Neutrophil (primary cell): ENCODE results near the gene NAA80.
A peak's percentile ranks its signal among the peaks of the same experiment; 100 is the strongest.

Experiments
- H3K27ac ChIP-seq: fragments of 200-600 bp; sonication (generic); 2 replicates; pipeline ENCODE4 v1.5.1; 2016; ENCODE audit warnings: mild to moderate bottlenecking, moderate library complexity
- H3K27me3 ChIP-seq: fragments of 200-600 bp; sonication (generic); 2 replicates; pipeline ENCODE4 v1.6.0; 2016; ENCODE audit warnings: mild to moderate bottlenecking
- H3K36me3 ChIP-seq: fragments of 200-600 bp; sonication (generic); 2 replicates; pipeline ENCODE4 v1.5.1; 2017
- H3K4me1 ChIP-seq, 2 experiments: fragments of 200-600 bp in 1 of 2; sonication (generic) in 1 of 2; 1 replicate in 1 of 2; 2 replicates in 1 of 2; pipeline versions ENCODE4 v1.5.1 to v1.6.1; 2013 to 2016; ENCODE audit warnings: low read depth in 1 of 2, low read length in 1 of 2, mild to moderate bottlenecking in 1 of 2, moderate library complexity in 1 of 2; ENCODE audit not compliant: control insufficient read depth in 1 of 2, insufficient read depth in 1 of 2
- H3K4me3 ChIP-seq, 2 experiments: fragments of 200-600 bp in 1 of 2; sonication (generic) in 1 of 2; 1 replicate in 1 of 2; 2 replicates in 1 of 2; pipeline ENCODE4 v1.5.1; 2013 to 2016; ENCODE audit warnings: low read depth in 1 of 2, low read length in 1 of 2, mild to moderate bottlenecking in 1 of 2, moderate library complexity in 1 of 2
- H3K9me3 ChIP-seq: fragments of 200-600 bp; sonication (generic); 2 replicates; pipeline ENCODE4 v1.5.1; 2016
- TF ChIP-seq, protein P1 (sequence below): fragments of 200-600 bp; sonication (generic); IDR thresholded peaks from 2 replicates; pipeline ENCODE4 v1.5.1; 2016; ENCODE audit warnings: antibody characterized with exemption

NAA80 gene

DNA sequence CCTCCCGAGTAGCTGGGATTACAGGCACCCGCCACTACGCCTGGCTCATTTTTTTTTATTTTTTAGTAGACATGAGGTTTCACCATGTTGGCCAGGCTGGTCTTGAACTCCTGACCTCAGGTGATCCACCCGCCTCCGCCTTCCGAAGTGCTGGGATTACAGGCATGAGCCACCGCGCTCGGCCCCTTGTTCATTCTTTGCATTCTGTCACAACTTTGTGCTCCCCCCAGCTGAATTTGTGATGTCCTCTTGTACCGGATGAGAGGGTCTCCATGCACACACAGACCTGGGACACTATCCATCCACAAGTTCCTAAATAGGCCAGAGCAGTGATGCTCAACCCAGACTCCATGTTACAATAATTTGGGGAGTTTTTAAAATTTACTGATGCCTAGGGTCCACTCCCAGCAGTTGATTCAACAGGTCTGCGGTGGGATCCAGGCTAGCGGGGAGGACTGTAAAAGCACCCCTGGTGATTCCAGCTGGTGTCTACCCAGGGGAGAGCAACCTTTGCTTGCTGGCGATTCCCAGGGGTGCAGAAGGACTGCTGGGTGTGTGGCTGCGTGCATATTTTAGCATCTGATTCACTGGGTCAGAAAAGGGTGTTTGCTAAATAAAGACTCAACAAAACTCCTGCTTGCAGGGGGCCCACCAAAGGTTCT, 40.4 kb upstream of the NAA80 start:
- Histone ChIP-seq H3K9me3 (no peaks in the 10 kb centered on the region), H3K4me1 (peaks cover 72% of the 10 kb centered on the region in 2 experiments), H3K36me3 (no peaks in the 10 kb centered on the region), H3K4me3 (peak overlapping the region; percentile 91 to 93), H3K27ac (peak overlapping the region; percentile 100), H3K27me3 (no peaks in the 10 kb centered on the region)
- TF ChIP-seq, protein P1, sequence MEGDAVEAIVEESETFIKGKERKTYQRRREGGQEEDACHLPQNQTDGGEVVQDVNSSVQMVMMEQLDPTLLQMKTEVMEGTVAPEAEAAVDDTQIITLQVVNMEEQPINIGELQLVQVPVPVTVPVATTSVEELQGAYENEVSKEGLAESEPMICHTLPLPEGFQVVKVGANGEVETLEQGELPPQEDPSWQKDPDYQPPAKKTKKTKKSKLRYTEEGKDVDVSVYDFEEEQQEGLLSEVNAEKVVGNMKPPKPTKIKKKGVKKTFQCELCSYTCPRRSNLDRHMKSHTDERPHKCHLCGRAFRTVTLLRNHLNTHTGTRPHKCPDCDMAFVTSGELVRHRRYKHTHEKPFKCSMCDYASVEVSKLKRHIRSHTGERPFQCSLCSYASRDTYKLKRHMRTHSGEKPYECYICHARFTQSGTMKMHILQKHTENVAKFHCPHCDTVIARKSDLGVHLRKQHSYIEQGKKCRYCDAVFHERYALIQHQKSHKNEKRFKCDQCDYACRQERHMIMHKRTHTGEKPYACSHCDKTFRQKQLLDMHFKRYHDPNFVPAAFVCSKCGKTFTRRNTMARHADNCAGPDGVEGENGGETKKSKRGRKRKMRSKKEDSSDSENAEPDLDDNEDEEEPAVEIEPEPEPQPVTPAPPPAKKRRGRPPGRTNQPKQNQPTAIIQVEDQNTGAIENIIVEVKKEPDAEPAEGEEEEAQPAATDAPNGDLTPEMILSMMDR: no peak

DNA sequence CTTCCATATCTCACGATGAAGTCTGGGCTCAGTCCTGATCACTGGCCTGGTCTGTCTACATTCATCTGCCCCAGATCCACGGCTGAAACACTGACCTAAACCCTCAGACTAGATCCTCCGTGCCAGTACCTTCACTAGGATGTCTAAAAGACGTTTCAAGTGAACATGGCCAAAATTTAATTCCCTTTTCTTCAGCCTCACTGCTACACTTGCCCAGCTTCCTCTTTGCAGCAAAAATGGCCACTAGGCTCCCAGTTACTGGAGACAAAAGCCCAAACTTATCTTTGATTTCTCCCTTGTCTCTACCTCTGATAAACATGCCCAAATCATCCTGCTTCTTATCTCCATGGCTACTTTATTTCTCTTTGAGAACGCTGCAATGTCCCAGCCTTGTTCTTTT, 39.8 kb upstream of the NAA80 start:
- Histone ChIP-seq H3K27me3 (no peaks in the 10 kb centered on the region), H3K36me3 (no peaks in the 10 kb centered on the region), H3K27ac (peak overlapping the region; percentile 100), H3K4me3 (peak overlapping the region; percentile 91 to 93), H3K9me3 (no peaks in the 10 kb centered on the region), H3K4me1 (peaks cover 71 to 78% of the 10 kb centered on the region in 2 experiments)
- TF ChIP-seq, protein P1: peak; percentile 14

DNA sequence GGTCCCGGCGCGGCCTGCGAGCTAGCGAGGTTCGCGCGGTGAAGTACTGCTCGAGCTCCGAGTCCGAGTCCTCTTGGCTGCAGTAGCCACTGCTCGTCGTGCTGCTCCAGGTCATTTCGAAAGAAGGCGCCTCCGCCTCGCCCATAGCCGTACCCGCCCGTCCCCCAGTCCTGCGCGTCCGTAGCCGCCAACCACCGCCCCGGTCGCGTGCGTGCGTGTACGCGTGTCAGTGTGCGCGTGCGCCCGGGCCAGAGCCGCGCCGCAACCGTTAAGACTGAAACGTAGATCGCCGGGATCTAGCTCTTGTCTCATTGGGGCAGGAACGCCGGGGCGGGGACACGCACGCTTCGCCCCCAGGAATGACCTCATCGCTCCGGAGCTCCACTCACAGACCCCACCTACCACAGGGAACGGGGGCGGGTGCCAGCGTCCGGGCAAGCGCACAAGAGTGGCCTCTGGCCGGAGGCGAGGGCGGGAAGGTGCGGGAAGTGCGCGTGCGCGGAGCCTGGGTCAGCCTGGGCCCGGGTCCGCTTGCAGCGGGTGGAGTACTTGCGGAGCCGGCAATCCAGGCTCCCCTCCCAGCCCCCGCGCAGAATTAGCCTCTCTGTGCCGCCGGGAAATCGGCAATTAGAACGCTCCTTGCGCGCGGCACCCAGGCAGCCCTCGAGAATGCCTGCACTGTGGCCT, 38.1 kb upstream of the NAA80 start:
- H3K36me3 ChIP-seq: no peaks in the 10 kb centered on the region
- peak overlapping the region; percentile 91 to 93 for H3K4me3 ChIP-seq
- TF ChIP-seq, protein P1: peak; percentile 18
- peaks cover 60 to 70% of the 10 kb centered on the region in 2 experiments for H3K4me1 ChIP-seq
- H3K27me3 ChIP-seq: no peaks in the 10 kb centered on the region
- H3K27ac ChIP-seq: peak overlapping the region; percentile 100
- no peaks in the 10 kb centered on the region for H3K9me3 ChIP-seq

DNA sequence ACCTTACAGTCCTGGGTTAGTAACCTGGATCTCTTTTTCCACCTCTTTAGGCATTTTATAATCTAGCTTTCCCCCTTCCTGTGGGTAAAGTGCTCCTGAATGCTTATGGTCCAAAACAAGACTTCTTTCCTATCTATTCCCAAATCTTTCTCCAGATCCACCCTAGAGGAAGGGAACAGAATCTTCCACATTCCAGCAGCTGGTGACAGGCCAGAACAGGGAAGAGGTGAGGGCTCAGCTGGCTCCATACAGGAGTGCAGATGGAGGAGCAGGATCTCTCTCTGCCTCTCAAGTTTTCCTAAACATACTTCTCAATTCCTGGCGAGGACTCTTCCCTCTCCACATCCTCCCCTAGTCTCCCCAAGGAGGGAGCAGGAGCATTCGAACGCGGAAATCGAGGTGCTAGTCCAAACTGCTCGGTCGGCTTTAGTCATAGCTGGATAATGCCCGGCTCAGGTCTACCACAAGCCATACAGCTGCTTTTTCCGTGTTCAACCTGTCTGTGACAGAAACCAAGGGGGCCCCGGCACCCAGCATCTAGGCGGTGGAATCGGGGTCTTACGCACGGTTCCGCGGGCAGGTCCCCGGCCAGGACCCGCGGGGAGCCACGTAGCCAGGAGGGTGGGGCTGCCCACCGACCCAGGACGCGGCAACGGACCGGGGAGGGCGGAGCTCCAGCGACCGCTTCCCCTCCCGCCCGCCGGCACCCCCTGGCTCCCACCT, 37.4 kb upstream of the NAA80 start:
- peaks cover 53 to 63% of the 10 kb centered on the region in 2 experiments for H3K4me1 ChIP-seq
- no peaks in the 10 kb centered on the region for H3K27me3 ChIP-seq
- peak overlapping the region; percentile 100 for H3K27ac ChIP-seq
- H3K4me3 ChIP-seq: peak overlapping the region; percentile 91 to 93
- H3K9me3 ChIP-seq: no peaks in the 10 kb centered on the region
- H3K36me3 ChIP-seq: peaks cover 7% of the 10 kb centered on the region
- TF ChIP-seq, protein P1: no peak

DNA sequence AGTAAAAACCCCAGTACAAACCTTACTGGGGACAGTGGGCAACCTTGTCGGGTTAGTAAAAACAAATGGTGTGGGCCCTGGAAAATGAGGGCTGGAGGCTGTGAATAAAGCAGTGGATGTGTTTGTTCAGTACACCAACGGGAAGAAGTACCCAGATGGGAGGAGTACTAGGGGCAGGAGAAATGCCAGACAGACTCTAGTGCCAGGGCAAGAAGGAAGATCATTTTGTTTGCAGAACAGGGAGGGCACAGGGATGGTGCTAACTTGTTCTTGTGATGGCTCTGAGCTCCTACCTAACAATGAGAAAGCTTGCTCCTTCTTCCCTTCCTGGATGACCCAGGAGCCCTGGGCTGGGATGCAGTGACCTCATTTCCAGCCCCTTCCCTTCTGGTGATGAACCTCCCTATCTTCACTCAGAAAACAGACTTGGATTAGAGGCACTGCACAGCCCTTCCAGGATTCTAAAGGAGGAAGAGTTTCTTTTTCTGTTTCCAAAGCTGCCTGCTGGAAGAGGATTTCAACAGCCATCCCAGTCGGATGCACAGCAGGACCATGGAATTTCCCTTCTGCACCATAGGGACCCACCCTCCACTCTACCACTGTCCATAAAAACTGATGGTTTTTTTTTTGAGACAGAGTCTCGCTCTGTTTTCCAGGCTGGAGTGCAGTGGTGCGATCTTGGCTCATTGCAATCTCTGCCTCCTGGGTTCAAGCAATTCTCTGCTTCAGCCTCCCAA, 35.3 kb upstream of the NAA80 start:
- H3K36me3 ChIP-seq: peaks cover 28% of the 10 kb centered on the region
- H3K4me3 ChIP-seq: no peak overlapping the region
- H3K4me1 ChIP-seq: peaks cover 32 to 42% of the 10 kb centered on the region in 2 experiments
- H3K27ac ChIP-seq: peak overlapping the region; percentile 46
- no peaks in the 10 kb centered on the region for H3K27me3 ChIP-seq
- TF ChIP-seq, protein P1: no peak
- no peaks in the 10 kb centered on the region for H3K9me3 ChIP-seq
